ENCODE measurements around the gene TTC34.
"Not testable (repeated sequence)": the region's sequence is repeated elsewhere in the genome, so short reads cannot be mapped to it uniquely, and the experiment has no call there.

Gene TTC34

DNA sequence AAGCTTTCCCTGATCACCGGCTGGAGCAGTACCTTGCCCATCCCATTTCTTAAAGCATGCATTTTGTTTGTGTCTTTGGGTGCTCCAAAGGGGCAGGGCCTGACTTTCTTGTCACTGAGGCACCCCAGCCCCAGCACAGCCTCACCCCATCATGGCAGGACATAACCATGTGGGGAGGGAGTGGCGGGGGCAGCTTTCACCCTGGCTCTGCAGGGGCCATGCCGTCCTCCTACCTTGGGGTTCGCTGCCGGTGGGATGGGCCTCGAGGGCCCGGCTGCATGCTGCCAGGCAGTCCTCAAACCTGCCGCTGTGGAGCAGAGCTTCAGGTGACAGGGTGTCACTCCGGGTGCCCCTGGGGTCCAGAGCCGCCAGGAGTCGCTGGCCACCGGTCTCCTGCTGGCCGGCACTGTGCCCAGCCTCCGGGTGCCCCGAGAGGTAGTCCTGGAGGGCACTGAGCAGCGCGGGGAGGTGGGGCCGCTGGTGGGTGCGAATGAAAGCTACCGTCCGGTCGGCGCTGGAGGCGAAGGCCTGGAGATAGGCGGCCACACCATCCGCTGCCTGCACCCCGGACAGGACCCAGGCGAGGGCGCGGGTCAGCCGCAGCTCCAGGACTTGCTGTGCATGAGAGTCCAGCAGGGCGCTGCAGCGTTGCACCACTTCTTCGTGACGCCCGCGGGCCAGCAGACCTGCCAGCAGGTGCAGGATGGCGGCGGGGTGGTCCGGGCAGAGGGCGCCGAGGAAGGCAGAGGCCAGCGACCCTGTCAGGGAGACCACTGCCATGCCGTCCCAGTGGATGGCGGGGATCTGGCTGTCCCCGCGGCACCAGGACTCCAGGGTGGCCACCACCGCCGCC, 1.5 kb downstream of the TTC34 start:
- Histone ChIP-seq H3K4me3 (ENCODE audit: low read length) (no peak overlapping the region), H3K9me3 (ENCODE audit: insufficient read depth, low read length) (no peaks in the 10 kb centered on the region), H3K4me2 (ENCODE audit: low read length) (no peak overlapping the region), H3K4me1 (ENCODE audit: low read length) (no peaks in the 10 kb centered on the region), H3K79me2 (ENCODE audit: low read length) (no peaks in the 10 kb centered on the region), H3K27ac (ENCODE audit: low read length) (no peak overlapping the region), H3K36me3 (replicated peaks; ENCODE audit: low read depth, low read length) (no peaks in the 10 kb centered on the region), H4K20me1 (ENCODE audit: insufficient read depth, low read length) (no peaks in the 10 kb centered on the region), H3K9ac (ENCODE audit: low read length) (no peak overlapping the region), H3K27me3 (ENCODE audit: low read depth, low read length) (no peaks in the 10 kb centered on the region), H2AFZ (ENCODE audit: low read depth, low read length) (no peak overlapping the region)
- TF ChIP-seq, protein P1, sequence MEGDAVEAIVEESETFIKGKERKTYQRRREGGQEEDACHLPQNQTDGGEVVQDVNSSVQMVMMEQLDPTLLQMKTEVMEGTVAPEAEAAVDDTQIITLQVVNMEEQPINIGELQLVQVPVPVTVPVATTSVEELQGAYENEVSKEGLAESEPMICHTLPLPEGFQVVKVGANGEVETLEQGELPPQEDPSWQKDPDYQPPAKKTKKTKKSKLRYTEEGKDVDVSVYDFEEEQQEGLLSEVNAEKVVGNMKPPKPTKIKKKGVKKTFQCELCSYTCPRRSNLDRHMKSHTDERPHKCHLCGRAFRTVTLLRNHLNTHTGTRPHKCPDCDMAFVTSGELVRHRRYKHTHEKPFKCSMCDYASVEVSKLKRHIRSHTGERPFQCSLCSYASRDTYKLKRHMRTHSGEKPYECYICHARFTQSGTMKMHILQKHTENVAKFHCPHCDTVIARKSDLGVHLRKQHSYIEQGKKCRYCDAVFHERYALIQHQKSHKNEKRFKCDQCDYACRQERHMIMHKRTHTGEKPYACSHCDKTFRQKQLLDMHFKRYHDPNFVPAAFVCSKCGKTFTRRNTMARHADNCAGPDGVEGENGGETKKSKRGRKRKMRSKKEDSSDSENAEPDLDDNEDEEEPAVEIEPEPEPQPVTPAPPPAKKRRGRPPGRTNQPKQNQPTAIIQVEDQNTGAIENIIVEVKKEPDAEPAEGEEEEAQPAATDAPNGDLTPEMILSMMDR (IDR thresholded peaks at IDR 0.05; ENCODE audit: low read depth, low read length): no peak
- no peak for TF ChIP-seq EZH2phosphoT487 (IDR thresholded peaks at IDR 0.05; ENCODE audit: low read depth)

DNA sequence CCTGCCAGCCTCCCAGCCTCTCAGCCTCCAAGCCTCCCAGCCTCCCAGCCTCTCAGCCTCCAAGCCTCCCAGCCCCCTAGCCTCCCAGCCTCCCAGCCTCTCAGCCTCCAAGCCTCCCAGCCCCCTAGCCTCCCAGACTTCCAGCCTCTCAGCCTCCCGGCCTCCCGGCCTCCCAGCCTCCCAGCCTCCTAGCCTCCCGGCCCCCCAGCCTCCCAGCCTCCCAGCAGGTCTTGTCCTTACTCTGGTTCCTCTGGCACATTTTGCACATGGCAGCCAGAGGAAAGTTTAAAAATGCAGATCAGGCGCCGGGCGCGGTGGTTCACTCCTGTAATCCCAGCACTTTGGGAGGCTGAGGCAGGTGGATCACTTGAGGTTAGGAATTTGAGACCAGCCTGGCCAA, 2.5 kb downstream of the TTC34 start:
- not testable (repeated sequence) for H2AFZ ChIP-seq (ENCODE audit: low read depth, low read length); H3K27me3 ChIP-seq (ENCODE audit: low read depth, low read length); H3K79me2 ChIP-seq (ENCODE audit: low read length); H3K36me3 ChIP-seq (replicated peaks; ENCODE audit: low read depth, low read length); H3K9ac ChIP-seq (ENCODE audit: low read length); H3K27ac ChIP-seq (ENCODE audit: low read length); H3K4me1 ChIP-seq (ENCODE audit: low read length); H4K20me1 ChIP-seq (ENCODE audit: insufficient read depth, low read length); H3K4me2 ChIP-seq (ENCODE audit: low read length); H3K9me3 ChIP-seq (ENCODE audit: insufficient read depth, low read length); H3K4me3 ChIP-seq (ENCODE audit: low read length)

DNA sequence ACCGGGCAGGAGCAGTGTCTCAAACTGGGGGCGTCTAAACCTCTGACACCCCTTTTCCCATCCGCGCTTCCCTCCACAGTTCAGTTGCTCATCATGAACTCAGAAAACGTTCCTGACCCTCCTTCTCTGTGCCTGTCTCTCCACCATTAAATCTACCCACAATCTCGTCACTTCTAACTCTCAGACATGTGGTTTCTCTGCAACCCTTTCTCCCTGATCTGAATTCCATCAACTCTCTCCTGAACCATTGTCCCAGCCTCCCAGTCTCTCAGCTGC, 3.8 kb downstream of the TTC34 start:
- H3K4me2 ChIP-seq (ENCODE audit: low read length): no peak overlapping the region
- no peaks in the 10 kb centered on the region for H3K79me2 ChIP-seq (ENCODE audit: low read length)
- H3K9ac ChIP-seq (ENCODE audit: low read length): no peak overlapping the region
- TF ChIP-seq EZH2phosphoT487 (IDR thresholded peaks at IDR 0.05; ENCODE audit: low read depth): no peak
- TF ChIP-seq, protein P1 (IDR thresholded peaks at IDR 0.05; ENCODE audit: low read depth, low read length): no peak
- H3K27me3 ChIP-seq (ENCODE audit: low read depth, low read length): no peaks in the 10 kb centered on the region
- no peak overlapping the region for H3K27ac ChIP-seq (ENCODE audit: low read length)
- H3K9me3 ChIP-seq (ENCODE audit: insufficient read depth, low read length): no peaks in the 10 kb centered on the region
- no peak overlapping the region for H3K4me3 ChIP-seq (ENCODE audit: low read length)
- no peaks in the 10 kb centered on the region for H4K20me1 ChIP-seq (ENCODE audit: insufficient read depth, low read length)
- no peak overlapping the region for H2AFZ ChIP-seq (ENCODE audit: low read depth, low read length)
- no peaks in the 10 kb centered on the region for H3K4me1 ChIP-seq (ENCODE audit: low read length)
- no peaks in the 10 kb centered on the region for H3K36me3 ChIP-seq (replicated peaks; ENCODE audit: low read depth, low read length)

DNA sequence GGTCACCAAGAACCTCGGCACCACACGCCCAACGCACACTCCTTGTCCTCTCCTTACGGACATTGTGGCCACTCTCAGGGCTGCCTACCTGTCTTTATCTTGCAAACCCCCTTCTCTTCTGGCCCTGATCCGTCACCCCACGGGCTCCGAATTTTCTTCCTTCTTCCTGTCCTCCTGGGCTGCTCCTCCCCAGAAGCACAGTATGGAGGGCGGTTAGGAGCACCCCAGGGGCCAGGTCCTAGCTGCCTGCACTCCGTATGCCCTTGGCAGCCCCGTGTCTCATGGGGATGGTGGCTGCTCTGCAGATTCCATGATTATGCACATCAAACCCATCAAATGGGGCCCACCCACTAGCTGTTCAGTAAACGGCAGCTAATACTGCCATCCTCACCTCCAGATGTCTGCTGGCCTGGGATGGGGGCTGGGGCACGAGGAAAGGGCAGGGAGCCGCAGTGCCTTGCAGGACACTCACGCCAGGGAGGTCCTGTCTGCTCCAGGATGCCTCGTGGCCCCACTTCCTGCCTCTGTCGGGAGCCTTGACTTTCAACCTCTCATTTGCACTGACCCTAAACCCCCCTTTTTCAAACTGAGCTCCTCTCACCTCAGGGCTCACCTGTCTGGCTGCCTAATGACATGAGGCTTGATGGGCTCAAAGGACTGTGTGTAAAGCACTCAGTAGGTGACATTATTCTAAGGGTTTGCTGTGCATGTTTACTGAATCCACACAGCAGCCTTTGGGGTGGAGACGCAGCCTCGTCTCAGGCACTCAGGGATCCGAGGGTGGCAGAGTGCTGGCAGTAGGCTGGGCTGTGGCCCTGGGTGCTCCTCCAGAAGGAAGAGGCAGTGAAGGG, 4.4 kb downstream of the TTC34 start:
- H3K4me1 ChIP-seq (ENCODE audit: low read length): no peaks in the 10 kb centered on the region
- H4K20me1 ChIP-seq (ENCODE audit: insufficient read depth, low read length): no peaks in the 10 kb centered on the region
- H3K9ac ChIP-seq (ENCODE audit: low read length): no peak overlapping the region
- 0 out of 2 replicates have a peak, but pooled peaks cover 4% of the 10 kb centered on the region for H3K9me3 ChIP-seq (ENCODE audit: insufficient read depth, low read length)
- H3K79me2 ChIP-seq (ENCODE audit: low read length): no peaks in the 10 kb centered on the region
- H3K27ac ChIP-seq (ENCODE audit: low read length): no peak overlapping the region
- no peak overlapping the region for H3K4me3 ChIP-seq (ENCODE audit: low read length)
- TF ChIP-seq EZH2phosphoT487 (IDR thresholded peaks at IDR 0.05; ENCODE audit: low read depth): no peak
- TF ChIP-seq, protein P1 (IDR thresholded peaks at IDR 0.05; ENCODE audit: low read depth, low read length): no peak
- H3K36me3 ChIP-seq (replicated peaks; ENCODE audit: low read depth, low read length): no peaks in the 10 kb centered on the region
- H3K4me2 ChIP-seq (ENCODE audit: low read length): no peak overlapping the region
- no peaks in the 10 kb centered on the region for H3K27me3 ChIP-seq (ENCODE audit: low read depth, low read length)
- H2AFZ ChIP-seq (ENCODE audit: low read depth, low read length): no peak overlapping the region
